HG03575 (cell line): ENCODE measurements around the gene FAM131A.
"Not testable (repeated sequence)": the region's sequence is repeated elsewhere in the genome, so short reads cannot be mapped to it uniquely, and the experiment has no call there.

Source experiments
- ATAC-seq: cut with Tn5 transposase; IDR thresholded peaks from one replicate; pipeline ENCODE4 v1.9.1; 2021; ENCODE audit not compliant: unreplicated experiment, insufficient number of reproducible peaks, low FRiP score; ENCODE audit errors: extremely low read depth

Gene FAM131A

GRCh38 chr3:184336547-184337398 is 627 bp upstream of the FAM131A start:
- no peak for ATAC-seq

- ATAC-seq, result no peak
Observed at GRCh38 chr3:184337981-184338380, 581 bp downstream of the FAM131A start.

- no peak for ATAC-seq
Observed at GRCh38 chr3:184338511-184338945, 1.1 kb downstream of the FAM131A start.

GRCh38 chr3:184339001-184339400 is 1.6 kb downstream of the FAM131A start:
- no peak for ATAC-seq

GRCh38 chr3:184339451-184340135 is 2.2 kb downstream of the FAM131A start:
- ATAC-seq, result not testable (repeated sequence)

- no peak for ATAC-seq
Observed at GRCh38 chr3:184341925-184342324, 4.5 kb downstream of the FAM131A start.

GRCh38 chr3:184343200-184343876 is 5.9 kb downstream of the FAM131A start:
- ATAC-seq, result no peak

GRCh38 chr3:184344579-184345316 is 7.3 kb downstream of the FAM131A start:
- ATAC-seq, result no peak

- ATAC-seq, result no peak
Observed at GRCh38 chr3:184345317-184346144, 8.1 kb downstream of the FAM131A start.

GRCh38 chr3:184346480-184347190 is 9.2 kb downstream of the FAM131A start:
- no peak for ATAC-seq

- no peak for ATAC-seq
Observed at GRCh38 chr3:184347321-184348056, 10.1 kb downstream of the FAM131A start.

GRCh38 chr3:184348057-184348382 is 10.6 kb downstream of the FAM131A start:
- ATAC-seq, result no peak

GRCh38 chr3:184349563-184350470 is 12.4 kb downstream of the FAM131A start:
- ATAC-seq, result no peak

- ATAC-seq, result no peak
Observed at GRCh38 chr3:184350618-184351017, 13.2 kb downstream of the FAM131A start.

GRCh38 chr3:184351511-184352148 is 14.2 kb downstream of the FAM131A start:
- ATAC-seq, result no peak
